Liver (tissue), 9 donors: ENCODE data around the gene ATP2C1. TPM values are rescaled to one million over a fixed set of nuclear protein-coding genes. Genes with fewer than 3 reads are reported as not detected.
"Not testable (repeated sequence)": the region's sequence is repeated elsewhere in the genome, so short reads cannot be mapped to it uniquely, and the experiment has no call there.

Source experiments
- DNase-seq: peaks from one replicate; pipeline ENCODE4 v3.0.0-alpha.2; 2017; ENCODE audit warnings: low spot score
- H3K27ac ChIP-seq, 2 donors: one replicate each; pipeline ENCODE4 v1.7.0; 2013; ENCODE audit warnings: inconsistent platforms in 2 of 2, low read length in 2 of 2, control low read depth in 1 of 2, low read depth in 1 of 2, mild to moderate bottlenecking in 1 of 2
- H3K27me3 ChIP-seq, 4 donors: one replicate each; pipeline versions ENCODE4 v1.6.1 to v1.7.0; 2013; ENCODE audit warnings: low read length in 3 of 4, inconsistent platforms in 1 of 4, mild to moderate bottlenecking in 1 of 4, moderate library complexity in 1 of 4; ENCODE audit not compliant: control insufficient read depth in 4 of 4, insufficient read depth in 4 of 4
- H3K36me3 ChIP-seq, 4 donors: one replicate each; pipeline versions ENCODE4 v1.6.1 to v1.7.0; 2013; ENCODE audit warnings: low read length in 3 of 4, mild to moderate bottlenecking in 3 of 4, low read depth in 1 of 4, moderate library complexity in 1 of 4; ENCODE audit not compliant: control insufficient read depth in 4 of 4, insufficient read depth in 3 of 4
- H3K4me1 ChIP-seq, 4 donors: one replicate each; pipeline versions ENCODE4 v1.6.1 to v1.7.0; 2013; ENCODE audit warnings: low read length in 3 of 4, mild to moderate bottlenecking in 3 of 4, moderate library complexity in 1 of 4; ENCODE audit not compliant: control insufficient read depth in 4 of 4, insufficient read depth in 4 of 4
- H3K4me3 ChIP-seq, 3 donors: one replicate each; pipeline versions ENCODE4 v1.6.1 to v1.7.0; 2013; ENCODE audit warnings: low read length in 3 of 3, control low read depth in 1 of 3, low read depth in 1 of 3, mild to moderate bottlenecking in 1 of 3
- H3K9ac ChIP-seq, 2 donors: one replicate each; pipeline ENCODE4 v1.7.0; 2013; ENCODE audit warnings: low read length in 2 of 2, mild to moderate bottlenecking in 2 of 2, moderate library complexity in 2 of 2, control low read depth in 1 of 2, low read depth in 1 of 2
- H3K9me3 ChIP-seq, 4 donors: one replicate each; pipeline versions ENCODE4 v1.6.1 to v1.7.0; 2013; ENCODE audit warnings: low read length in 3 of 4; ENCODE audit not compliant: control insufficient read depth in 4 of 4
- ATF3 ChIP-seq: IDR thresholded peaks from 2 replicates; pipeline ENCODE4 v1.6.1; 2016; ENCODE audit warnings: antibody characterized with exemption
- CTCF ChIP-seq: fragments of 150-350 bp; IDR thresholded peaks from 2 replicates; pipeline ENCODE4 v1.5.1; 2017; ENCODE audit warnings: improper control_type of control experiment, low read depth, low read length; ENCODE audit not compliant: missing input control
- EGR1 ChIP-seq, 2 donors: IDR thresholded peaks; 2 replicates each; pipeline ENCODE4 v1.6.1; 2016 to 2018; ENCODE audit warnings: antibody characterized with exemption in 2 of 2, low read depth in 2 of 2
- FOXA2 ChIP-seq: IDR thresholded peaks from 2 replicates; pipeline ENCODE4 v1.6.1; 2016; ENCODE audit warnings: antibody characterized with exemption
- GABPA ChIP-seq, 2 donors: IDR thresholded peaks in 1 of 2; conservative IDR thresholded peaks in 1 of 2; 2 replicates each; pipeline ENCODE4 v1.6.1; 2016; ENCODE audit warnings: antibody characterized with exemption in 2 of 2, mild to moderate bottlenecking in 1 of 2, moderate library complexity in 1 of 2
- HNF4A ChIP-seq, 2 donors: conservative IDR thresholded peaks; 2 replicates each; pipeline ENCODE4 v1.6.1; 2016; ENCODE audit warnings: antibody characterized with exemption in 2 of 2, mild to moderate bottlenecking in 2 of 2
- HNF4G ChIP-seq: IDR thresholded peaks from 2 replicates; pipeline ENCODE4 v1.6.1; 2016; ENCODE audit warnings: antibody characterized with exemption
- JUND ChIP-seq, 2 donors: IDR thresholded peaks; 2 replicates each; pipeline ENCODE4 v1.6.1; 2016; ENCODE audit warnings: antibody characterized with exemption in 2 of 2
- MAX ChIP-seq: IDR thresholded peaks from 2 replicates; pipeline ENCODE4 v1.6.1; 2016; ENCODE audit warnings: antibody characterized with exemption
- NR2F2 ChIP-seq: IDR thresholded peaks from 2 replicates; pipeline ENCODE4 v1.6.1; 2016; ENCODE audit warnings: antibody characterized with exemption
- RXRA ChIP-seq, 2 donors: IDR thresholded peaks; 2 replicates each; pipeline ENCODE4 v1.6.1; 2017 to 2018; ENCODE audit warnings: antibody characterized with exemption in 2 of 2, mild to moderate bottlenecking in 1 of 2
- SP1 ChIP-seq: IDR thresholded peaks from 2 replicates; pipeline ENCODE4 v1.6.1; 2018; ENCODE audit warnings: antibody characterized with exemption, mild to moderate bottlenecking
- TAF1 ChIP-seq: conservative IDR thresholded peaks from 2 replicates; pipeline ENCODE4 v1.6.1; 2016; ENCODE audit warnings: antibody characterized with exemption, mild to moderate bottlenecking
- YY1 ChIP-seq: IDR thresholded peaks from 2 replicates; pipeline ENCODE4 v1.6.1; 2016; ENCODE audit warnings: antibody characterized with exemption, mild to moderate bottlenecking
- WGBS: extraction: QIAGEN DNeasy Blood & Tissue Kit; methylation state at CpG from one replicate; pipeline ENCODE4 v1.1.7; 2013; 5-methylcytosine and 5-hydroxymethylcytosine counted together
- polyA plus RNA-seq, 2 donors: library from polyadenylated mRNA; stranded (reverse) in 1 of 2; unstranded in 1 of 2; fragments of 200-250 nt in 1 of 2; fragments of >200 nt in 1 of 2; fragmentation: Nextera tagmentation in 1 of 2; extraction: Ambion mirVana in 1 of 2; gene quantifications; one replicate each; pipeline versions ENCODE4 v1.2.1 to v1.2.3, GENCODE V29; 2013 to 2015
- total RNA-seq, 2 donors: library from RNA; depleted of rRNA; stranded (reverse); fragments of >200 nt; gene quantifications; one replicate each; pipeline ENCODE4 v1.2.3, GENCODE V29; 2014
- TF ChIP-seq, protein P1 (sequence below): IDR thresholded peaks from 2 replicates; pipeline ENCODE4 v1.6.1; 2016; ENCODE audit warnings: antibody characterized with exemption
- TF ChIP-seq, protein P2 (sequence below): IDR thresholded peaks from 2 replicates; pipeline ENCODE4 v1.6.1; 2016; ENCODE audit warnings: antibody characterized with exemption, mild to moderate bottlenecking
- donor health status: healthy.
- donor health status: healthy.
- donor health status: healthy.
- donor health status: healthy.
- donor health status: healthy.

The ATP2C1 gene
- total and polyA plus RNA-seq, 4 donors: 10.5 to 45.1 (median 25.2) TPM

DNA sequence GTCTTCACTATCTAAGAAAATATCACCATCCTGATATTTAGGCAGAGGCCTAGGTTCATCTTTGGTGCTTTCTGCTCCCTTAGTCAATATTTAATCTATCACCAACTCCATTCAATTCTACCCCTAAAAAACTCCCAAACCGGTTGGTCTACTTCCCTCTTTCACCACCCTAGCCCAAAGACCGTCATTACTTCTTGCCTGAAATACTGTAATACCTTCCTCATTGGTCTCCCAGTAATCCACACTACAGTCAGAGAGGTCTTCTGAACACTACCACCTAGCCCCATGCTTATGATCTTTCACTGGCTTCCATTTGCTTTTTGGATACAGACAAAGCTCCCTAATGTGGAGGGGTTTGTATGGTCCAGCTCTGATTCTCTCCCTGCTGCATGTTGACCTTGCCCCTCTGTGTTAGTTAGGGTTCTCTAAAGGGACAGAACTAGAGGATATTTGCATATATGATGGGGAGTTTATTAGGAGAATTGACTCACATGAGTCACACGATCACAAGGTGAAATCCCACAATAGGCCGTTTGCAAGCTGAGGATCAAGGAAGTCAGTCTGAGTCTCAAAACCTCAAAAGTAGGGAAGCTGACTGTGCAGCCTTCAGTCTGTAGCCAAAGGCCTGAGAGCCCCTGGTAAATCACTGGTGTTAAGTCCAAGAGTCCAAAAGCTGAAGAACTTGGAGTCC lies 36.4 kb upstream of the ATP2C1 start:
- H3K36me3 ChIP-seq: no peaks in the 10 kb centered on the region
- no peak for TF ChIP-seq HNF4G
- TF ChIP-seq YY1: no peak
- TF ChIP-seq JUND (IDR thresholded peaks at IDR 0.05): no peak
- TF ChIP-seq SP1: no peak
- TF ChIP-seq, protein P1, sequence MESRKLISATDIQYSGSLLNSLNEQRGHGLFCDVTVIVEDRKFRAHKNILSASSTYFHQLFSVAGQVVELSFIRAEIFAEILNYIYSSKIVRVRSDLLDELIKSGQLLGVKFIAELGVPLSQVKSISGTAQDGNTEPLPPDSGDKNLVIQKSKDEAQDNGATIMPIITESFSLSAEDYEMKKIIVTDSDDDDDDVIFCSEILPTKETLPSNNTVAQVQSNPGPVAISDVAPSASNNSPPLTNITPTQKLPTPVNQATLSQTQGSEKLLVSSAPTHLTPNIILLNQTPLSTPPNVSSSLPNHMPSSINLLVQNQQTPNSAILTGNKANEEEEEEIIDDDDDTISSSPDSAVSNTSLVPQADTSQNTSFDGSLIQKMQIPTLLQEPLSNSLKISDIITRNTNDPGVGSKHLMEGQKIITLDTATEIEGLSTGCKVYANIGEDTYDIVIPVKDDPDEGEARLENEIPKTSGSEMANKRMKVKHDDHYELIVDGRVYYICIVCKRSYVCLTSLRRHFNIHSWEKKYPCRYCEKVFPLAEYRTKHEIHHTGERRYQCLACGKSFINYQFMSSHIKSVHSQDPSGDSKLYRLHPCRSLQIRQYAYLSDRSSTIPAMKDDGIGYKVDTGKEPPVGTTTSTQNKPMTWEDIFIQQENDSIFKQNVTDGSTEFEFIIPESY: no peak
- TF ChIP-seq MAX: no peak
- no peaks in the 10 kb centered on the region for H3K27me3 ChIP-seq
- H3K4me1 ChIP-seq: no peaks in the 10 kb centered on the region
- H3K9ac ChIP-seq: no peak overlapping the region
- H3K27ac ChIP-seq: no peak overlapping the region
- no peaks in the 10 kb centered on the region for H3K9me3 ChIP-seq
- 70% methylated on average over 4 of the region's 4 CpGs for WGBS
- no peak for DNase-seq
- H3K4me3 ChIP-seq: no peak overlapping the region

DNA sequence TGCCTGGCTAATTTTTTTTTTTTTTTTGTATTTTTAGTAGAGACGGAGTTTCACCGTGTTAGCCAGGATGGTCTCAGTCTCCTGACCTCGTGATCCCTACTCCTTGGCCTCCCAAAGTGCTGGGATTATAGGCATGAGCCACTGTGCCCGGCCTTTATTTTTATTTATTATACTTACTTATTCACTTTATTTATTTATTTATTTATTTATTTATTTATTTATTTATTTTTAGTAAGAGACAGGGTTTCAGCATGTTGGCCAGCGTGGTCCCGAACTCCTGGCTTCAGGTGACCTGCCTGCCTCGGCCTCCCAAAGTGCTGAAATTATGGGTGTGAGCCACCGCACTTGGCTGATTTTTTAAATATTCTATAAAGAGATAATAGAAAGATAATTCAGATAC lies 31.8 kb upstream of the ATP2C1 start:
- not testable (repeated sequence) for H3K9ac ChIP-seq, H3K27me3 ChIP-seq, H3K27ac ChIP-seq, H3K4me1 ChIP-seq, DNase-seq, H3K9me3 ChIP-seq, H3K36me3 ChIP-seq, H3K4me3 ChIP-seq
- WGBS: 90% methylated on average over 8 of the region's 8 CpGs

DNA sequence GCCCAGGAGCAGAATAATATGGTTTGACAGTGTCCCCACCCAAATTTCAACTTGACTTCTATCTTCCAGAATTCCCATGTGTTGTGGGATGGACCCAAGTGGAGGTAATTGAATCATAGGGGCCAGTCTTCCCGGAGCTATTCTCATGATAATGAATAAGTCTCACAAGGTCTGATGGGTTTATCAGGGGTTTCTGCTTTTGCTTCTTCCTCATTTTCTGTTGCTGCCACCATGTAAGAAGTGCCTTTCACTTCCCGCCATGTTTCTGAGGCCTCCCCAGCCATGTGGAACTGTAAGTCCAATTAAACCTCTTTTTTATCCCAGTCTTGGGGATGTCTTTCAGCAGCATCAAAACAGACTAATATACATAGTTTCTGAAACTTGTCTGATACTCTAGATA lies 28.4 kb upstream of the ATP2C1 start:
- no peak overlapping the region for H3K4me3 ChIP-seq
- H3K4me1 ChIP-seq: no peaks in the 10 kb centered on the region
- no peak overlapping the region for H3K9ac ChIP-seq
- DNase-seq: no peak
- TF ChIP-seq GABPA (IDR thresholded peaks at IDR 0.05 in 1 of 2, conservative IDR thresholded peaks at IDR 0.05 in 1 of 2) (no peak), HNF4G (no peak), ATF3 (no peak), RXRA (IDR thresholded peaks at IDR 0.05) (no peak), MAX (no peak), TAF1 (no peak), JUND (IDR thresholded peaks at IDR 0.05) (no peak), HNF4A (conservative IDR thresholded peaks at IDR 0.05) (no peak), CTCF (no peak), EGR1 (IDR thresholded peaks at IDR 0.05; ENCODE audit: low read depth in 2 of 2) (no peak), YY1 (no peak), FOXA2 (no peak), NR2F2 (no peak)
- TF ChIP-seq, protein P2, sequence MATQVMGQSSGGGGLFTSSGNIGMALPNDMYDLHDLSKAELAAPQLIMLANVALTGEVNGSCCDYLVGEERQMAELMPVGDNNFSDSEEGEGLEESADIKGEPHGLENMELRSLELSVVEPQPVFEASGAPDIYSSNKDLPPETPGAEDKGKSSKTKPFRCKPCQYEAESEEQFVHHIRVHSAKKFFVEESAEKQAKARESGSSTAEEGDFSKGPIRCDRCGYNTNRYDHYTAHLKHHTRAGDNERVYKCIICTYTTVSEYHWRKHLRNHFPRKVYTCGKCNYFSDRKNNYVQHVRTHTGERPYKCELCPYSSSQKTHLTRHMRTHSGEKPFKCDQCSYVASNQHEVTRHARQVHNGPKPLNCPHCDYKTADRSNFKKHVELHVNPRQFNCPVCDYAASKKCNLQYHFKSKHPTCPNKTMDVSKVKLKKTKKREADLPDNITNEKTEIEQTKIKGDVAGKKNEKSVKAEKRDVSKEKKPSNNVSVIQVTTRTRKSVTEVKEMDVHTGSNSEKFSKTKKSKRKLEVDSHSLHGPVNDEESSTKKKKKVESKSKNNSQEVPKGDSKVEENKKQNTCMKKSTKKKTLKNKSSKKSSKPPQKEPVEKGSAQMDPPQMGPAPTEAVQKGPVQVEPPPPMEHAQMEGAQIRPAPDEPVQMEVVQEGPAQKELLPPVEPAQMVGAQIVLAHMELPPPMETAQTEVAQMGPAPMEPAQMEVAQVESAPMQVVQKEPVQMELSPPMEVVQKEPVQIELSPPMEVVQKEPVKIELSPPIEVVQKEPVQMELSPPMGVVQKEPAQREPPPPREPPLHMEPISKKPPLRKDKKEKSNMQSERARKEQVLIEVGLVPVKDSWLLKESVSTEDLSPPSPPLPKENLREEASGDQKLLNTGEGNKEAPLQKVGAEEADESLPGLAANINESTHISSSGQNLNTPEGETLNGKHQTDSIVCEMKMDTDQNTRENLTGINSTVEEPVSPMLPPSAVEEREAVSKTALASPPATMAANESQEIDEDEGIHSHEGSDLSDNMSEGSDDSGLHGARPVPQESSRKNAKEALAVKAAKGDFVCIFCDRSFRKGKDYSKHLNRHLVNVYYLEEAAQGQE: no peak
- H3K36me3 ChIP-seq: no peaks in the 10 kb centered on the region
- H3K9me3 ChIP-seq: no peaks in the 10 kb centered on the region
- H3K27ac ChIP-seq: no peak overlapping the region
- no peaks in the 10 kb centered on the region for H3K27me3 ChIP-seq
- WGBS: 93% methylated on average over 2 of the region's 2 CpGs
